Progenitor cell of endocrine pancreas (in vitro differentiated cells): ENCODE results near the gene ASRGL1. TPM values are rescaled to one million over a fixed set of nuclear protein-coding genes. Genes with fewer than 3 reads are reported as not detected.
"Not testable (repeated sequence)": the region's sequence is repeated elsewhere in the genome, so short reads cannot be mapped to it uniquely, and the experiment has no call there.

Experiments used
- DNase-seq: peaks from one replicate; pipeline ENCODE4 v3.0.0; 2021; ENCODE audit warnings: low spot score; ENCODE audit not compliant: unreplicated experiment
- H3K27ac Mint-ChIP-seq: 2 replicates; pipeline ENCODE4 v1.8.0; 2021; ENCODE audit warnings: mild to moderate bottlenecking, moderate library complexity, mixed read lengths
- H3K27me3 Mint-ChIP-seq: 2 replicates; pipeline ENCODE4 v1.8.0; 2021; ENCODE audit warnings: mixed read lengths
- H3K36me3 Mint-ChIP-seq: 2 replicates; pipeline ENCODE4 v1.8.0; 2022; ENCODE audit warnings: mixed read lengths; ENCODE audit not compliant: insufficient read depth
- H3K4me1 Mint-ChIP-seq: 2 replicates; pipeline ENCODE4 v1.8.0; 2021; ENCODE audit warnings: low read depth, mixed read lengths
- H3K4me3 Mint-ChIP-seq: 2 replicates; pipeline ENCODE4 v1.8.0; 2021; ENCODE audit warnings: low read depth, mild to moderate bottlenecking, moderate library complexity, mixed read lengths
- H3K9me3 Mint-ChIP-seq: 2 replicates; pipeline ENCODE4 v1.8.0; 2021; ENCODE audit warnings: low read depth, mixed read lengths
- total RNA-seq: library from RNA; stranded (reverse); gene quantifications from 2 replicates; pipeline ENCODE4 v1.2.1, GENCODE V29; 2021
- TF ChIP-seq, protein P1 (sequence below): fragments of 200-600 bp; sonication (generic); IDR thresholded peaks from one replicate; pipeline ENCODE4 v1.5.0; 2021; ENCODE audit warnings: antibody characterized with exemption, mild to moderate bottlenecking; ENCODE audit not compliant: unreplicated experiment

The ASRGL1 gene
- total RNA-seq, 1 donor from 2014 or later = 41.6 TPM

DNA sequence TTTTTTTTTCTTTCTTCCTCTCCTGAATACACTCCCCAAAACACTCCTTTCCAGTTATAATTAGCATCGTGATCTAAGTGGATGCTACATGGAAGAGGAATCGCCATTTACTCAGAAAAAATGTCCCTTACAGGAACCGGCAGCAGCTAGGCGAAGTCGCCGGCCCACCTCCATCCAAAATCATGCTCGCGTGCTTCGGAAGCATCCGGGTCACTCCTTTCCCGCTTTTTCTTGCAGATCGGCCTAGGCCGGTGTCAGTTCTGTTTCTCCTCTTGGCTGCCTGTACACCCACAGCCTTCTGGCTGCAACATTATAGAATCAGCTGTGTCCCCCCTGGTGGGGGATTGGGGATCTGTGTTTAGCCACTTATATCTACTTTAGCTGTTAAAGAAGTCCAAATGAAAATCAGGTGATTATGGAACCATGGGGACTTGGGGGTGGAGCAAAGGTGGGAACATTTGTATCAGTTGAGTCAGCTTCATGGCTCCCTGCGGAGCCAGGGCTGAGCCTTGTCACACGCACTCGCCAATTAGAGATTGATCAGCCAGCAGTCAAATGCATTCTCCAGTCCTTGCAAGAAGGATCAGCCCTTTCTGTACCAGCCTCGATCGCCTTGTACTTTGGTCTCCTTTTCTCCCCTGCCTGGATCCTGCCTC is 36.3 kb downstream of the ASRGL1 start:
- Mint-ChIP-seq H3K27ac (peak overlapping the region; percentile 22), H3K4me1 (peaks cover 22% of the 10 kb centered on the region), H3K9me3 (peaks cover 6% of the 10 kb centered on the region), H3K4me3 (no peak overlapping the region), H3K27me3 (no peaks in the 10 kb centered on the region), H3K36me3 (peaks cover 18% of the 10 kb centered on the region)
- TF ChIP-seq, protein P1, sequence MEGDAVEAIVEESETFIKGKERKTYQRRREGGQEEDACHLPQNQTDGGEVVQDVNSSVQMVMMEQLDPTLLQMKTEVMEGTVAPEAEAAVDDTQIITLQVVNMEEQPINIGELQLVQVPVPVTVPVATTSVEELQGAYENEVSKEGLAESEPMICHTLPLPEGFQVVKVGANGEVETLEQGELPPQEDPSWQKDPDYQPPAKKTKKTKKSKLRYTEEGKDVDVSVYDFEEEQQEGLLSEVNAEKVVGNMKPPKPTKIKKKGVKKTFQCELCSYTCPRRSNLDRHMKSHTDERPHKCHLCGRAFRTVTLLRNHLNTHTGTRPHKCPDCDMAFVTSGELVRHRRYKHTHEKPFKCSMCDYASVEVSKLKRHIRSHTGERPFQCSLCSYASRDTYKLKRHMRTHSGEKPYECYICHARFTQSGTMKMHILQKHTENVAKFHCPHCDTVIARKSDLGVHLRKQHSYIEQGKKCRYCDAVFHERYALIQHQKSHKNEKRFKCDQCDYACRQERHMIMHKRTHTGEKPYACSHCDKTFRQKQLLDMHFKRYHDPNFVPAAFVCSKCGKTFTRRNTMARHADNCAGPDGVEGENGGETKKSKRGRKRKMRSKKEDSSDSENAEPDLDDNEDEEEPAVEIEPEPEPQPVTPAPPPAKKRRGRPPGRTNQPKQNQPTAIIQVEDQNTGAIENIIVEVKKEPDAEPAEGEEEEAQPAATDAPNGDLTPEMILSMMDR = no peak
- no peak for DNase-seq

DNA sequence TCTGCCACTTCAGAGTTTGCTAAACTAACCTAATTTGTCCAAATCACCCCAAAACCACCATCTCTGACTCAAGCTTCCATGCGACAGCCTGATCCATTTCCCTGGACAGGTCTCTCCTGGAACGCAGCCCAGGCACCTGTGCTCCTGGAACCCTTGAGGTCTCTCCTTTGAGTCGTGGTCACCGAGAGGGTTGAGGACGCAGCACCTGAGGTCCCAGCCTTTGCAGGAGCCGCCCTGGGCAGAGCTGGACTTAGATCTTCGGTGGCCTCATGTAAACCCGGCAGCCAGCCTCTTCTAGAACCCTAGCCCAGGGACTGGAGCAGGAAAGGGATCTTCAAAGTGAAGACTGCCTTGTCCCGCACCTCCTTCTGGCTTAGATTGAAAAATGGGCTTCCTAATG is 37.6 kb downstream of the ASRGL1 start:
- no peaks in the 10 kb centered on the region for H3K9me3 Mint-ChIP-seq
- H3K27me3 Mint-ChIP-seq = no peaks in the 10 kb centered on the region
- no peak for DNase-seq
- H3K4me3 Mint-ChIP-seq = no peak overlapping the region
- peaks cover 15% of the 10 kb centered on the region for H3K36me3 Mint-ChIP-seq
- TF ChIP-seq, protein P1 = no peak
- peaks cover 18% of the 10 kb centered on the region for H3K4me1 Mint-ChIP-seq
- H3K27ac Mint-ChIP-seq = no peak overlapping the region

DNA sequence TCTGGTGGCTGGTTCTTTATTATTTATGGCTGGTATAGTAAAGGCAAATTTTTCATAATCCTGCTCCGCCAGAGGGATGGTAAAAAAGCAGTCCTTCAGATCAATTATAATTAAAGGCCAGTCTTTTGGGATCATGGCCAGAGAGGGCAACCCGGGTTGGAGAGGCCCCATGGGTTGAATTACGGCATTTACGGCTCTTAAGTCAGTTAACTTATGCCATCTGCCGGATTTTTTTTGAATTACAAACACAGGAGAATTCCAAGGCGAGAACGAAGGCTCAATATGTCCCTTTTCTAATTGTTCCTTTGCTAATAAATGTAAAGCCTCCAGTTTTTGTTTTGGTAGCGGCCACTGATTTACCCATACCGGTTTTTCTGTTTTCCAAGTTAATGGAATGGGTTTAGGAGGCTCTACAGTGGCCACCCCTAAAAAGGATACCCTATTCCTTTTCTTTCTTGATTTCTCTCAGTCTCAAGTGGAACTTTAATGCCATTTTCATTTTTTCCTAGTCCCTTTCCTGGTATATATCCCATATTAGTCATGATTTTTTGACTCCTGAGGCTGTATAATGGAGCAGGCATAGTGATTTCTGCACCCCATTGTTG is 41.3 kb downstream of the ASRGL1 start:
- not testable (repeated sequence) for H3K36me3 Mint-ChIP-seq, H3K4me3 Mint-ChIP-seq, H3K9me3 Mint-ChIP-seq, H3K27me3 Mint-ChIP-seq, H3K27ac Mint-ChIP-seq, DNase-seq
- TF ChIP-seq, protein P1 = peak; percentile 61
- peaks cover 30% of the 10 kb centered on the region for H3K4me1 Mint-ChIP-seq

DNA sequence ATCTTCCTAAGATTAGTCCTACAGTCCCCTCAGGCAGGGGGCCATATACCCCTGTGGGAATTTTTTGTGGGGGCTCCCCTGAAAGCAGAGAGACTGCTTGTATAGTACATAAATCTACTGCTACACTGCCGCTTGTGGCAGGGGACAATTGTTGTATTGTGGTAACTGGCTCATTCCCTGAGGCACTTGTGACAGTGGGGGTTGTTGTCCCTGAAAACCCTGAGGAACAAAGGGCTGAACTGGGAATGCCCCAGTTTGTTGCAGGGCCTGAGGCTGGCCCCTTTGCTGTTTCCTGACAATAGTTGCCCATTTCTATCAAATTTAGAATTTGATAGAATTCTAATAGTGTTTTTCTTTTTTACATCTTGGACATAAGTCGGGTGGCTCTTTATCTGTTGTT is 42.3 kb downstream of the ASRGL1 start:
- H3K36me3 Mint-ChIP-seq, DNase-seq, H3K4me3 Mint-ChIP-seq, H3K27me3 Mint-ChIP-seq, H3K9me3 Mint-ChIP-seq, H3K27ac Mint-ChIP-seq: not testable (repeated sequence)
- peaks cover 28% of the 10 kb centered on the region for H3K4me1 Mint-ChIP-seq

DNA sequence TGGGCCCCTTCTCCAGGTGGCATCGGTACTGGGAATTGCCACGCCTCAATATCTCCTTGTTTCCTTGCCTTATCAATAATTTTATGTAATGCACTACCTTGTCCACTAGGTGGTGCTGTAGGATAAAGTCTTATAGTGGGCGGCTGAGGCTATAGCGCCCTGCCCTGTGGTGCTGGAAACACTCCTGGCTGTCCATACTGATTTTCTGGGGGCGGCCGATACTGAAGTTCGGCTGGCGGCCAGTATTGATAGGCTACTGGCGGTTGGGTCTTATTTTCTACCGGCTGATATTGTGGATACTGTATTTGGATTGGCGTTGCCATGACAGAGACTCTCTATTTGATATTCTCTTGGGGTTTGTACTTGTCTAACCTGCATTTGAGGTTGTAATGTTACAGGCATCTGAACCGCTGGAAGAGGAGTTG is 43.6 kb downstream of the ASRGL1 start:
- not testable (repeated sequence) for H3K9me3 Mint-ChIP-seq, H3K36me3 Mint-ChIP-seq, H3K27me3 Mint-ChIP-seq
- Mint-ChIP-seq H3K4me1 (peaks cover 28% of the 10 kb centered on the region), H3K4me3 (peak overlapping the region; percentile 56), H3K27ac (peak overlapping the region; percentile 83)
- TF ChIP-seq, protein P1 = peak; percentile 84
- DNase-seq = peak; percentile 33

DNA sequence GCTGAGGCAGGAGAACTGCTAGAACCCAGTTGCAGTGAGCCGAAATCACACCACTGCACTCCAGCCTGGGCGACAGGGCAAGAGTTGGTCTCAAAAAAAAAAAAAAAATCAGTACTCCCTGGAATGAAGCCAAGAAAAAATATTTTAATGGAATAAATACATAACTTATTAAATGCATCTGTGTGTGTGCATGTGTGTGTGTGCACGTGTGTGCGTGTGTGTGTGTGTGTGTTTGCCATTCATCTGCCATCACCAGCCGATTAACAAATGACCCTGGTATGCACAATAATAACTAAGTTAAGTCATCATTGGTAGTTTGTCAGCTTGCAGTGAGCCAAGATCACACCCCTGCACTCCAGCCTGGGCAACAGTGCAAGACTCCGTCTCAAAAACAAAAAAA is 46.6 kb downstream of the ASRGL1 start:
- DNase-seq = no peak
- Mint-ChIP-seq H3K27me3 (no peaks in the 10 kb centered on the region), H3K9me3 (no peaks in the 10 kb centered on the region), H3K4me3 (no peak overlapping the region), H3K4me1 (peaks cover 29% of the 10 kb centered on the region), H3K36me3 (no peaks in the 10 kb centered on the region), H3K27ac (peak overlapping the region; percentile 79)
- TF ChIP-seq, protein P1 = no peak

DNA sequence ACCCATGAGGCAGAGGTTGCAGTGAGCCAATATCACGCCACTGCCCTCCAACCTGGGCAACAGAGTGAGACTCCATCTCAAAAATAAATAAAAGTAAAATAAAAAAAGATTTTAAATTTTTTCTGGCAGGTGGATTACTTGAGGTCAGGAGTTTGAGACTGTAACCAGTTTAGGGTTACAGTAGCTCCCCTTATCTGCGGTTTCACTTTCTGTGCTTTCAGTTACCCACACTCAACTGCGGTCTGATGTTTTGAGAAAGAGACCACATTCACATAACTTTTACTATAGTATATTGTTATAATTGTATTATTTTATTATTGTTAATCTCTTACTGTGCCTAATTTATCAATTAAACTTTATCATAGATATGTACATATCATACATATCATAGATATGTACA is 48.8 kb downstream of the ASRGL1 start:
- not testable (repeated sequence) for DNase-seq, H3K4me3 Mint-ChIP-seq, H3K9me3 Mint-ChIP-seq, H3K36me3 Mint-ChIP-seq, H3K27ac Mint-ChIP-seq, H3K27me3 Mint-ChIP-seq
- peaks cover 24% of the 10 kb centered on the region for H3K4me1 Mint-ChIP-seq
